GM21528 (cell line): ENCODE data around the gene SERPINA6.
"Not testable (repeated sequence)": the region's sequence is repeated elsewhere in the genome, so short reads cannot be mapped to it uniquely, and the experiment has no call there.

ENCODE experiments used
- ATAC-seq: cut with Tn5 transposase; IDR thresholded peaks from one replicate; pipeline ENCODE4 v1.9.1; 2021; ENCODE audit warnings: mild to moderate bottlenecking, moderate library complexity; ENCODE audit not compliant: unreplicated experiment, low FRiP score

The SERPINA6 gene

DNA sequence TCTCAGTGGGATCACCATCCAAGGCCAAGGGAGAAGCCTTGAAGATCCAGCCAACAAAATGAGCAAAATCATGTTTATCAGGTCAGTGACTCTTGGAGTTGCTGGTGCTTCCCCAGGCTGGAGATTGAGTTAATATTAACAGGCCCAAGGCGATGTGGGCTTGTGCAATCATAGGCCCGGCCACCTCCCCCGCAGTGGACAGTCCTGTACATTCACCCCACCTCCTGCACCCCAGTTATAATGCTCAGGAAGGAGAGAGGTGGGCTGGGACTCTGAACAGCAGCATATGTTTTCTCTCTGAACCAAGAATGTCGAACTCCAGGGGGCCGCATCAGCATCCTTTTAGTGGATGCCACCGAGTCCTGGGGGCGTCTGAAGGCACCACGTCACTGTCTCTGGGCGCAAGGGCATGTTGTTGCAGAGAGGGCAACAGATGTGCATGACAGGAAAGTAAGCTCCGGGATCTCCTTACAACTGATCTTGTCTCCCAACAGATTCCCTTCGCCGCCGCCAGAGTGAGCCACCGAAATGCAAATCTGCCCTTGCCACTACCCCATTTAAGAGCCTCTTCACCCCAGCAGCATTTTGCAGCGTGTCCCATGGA lies 32.2 kb upstream of the SERPINA6 start:
- ATAC-seq: no peak

DNA sequence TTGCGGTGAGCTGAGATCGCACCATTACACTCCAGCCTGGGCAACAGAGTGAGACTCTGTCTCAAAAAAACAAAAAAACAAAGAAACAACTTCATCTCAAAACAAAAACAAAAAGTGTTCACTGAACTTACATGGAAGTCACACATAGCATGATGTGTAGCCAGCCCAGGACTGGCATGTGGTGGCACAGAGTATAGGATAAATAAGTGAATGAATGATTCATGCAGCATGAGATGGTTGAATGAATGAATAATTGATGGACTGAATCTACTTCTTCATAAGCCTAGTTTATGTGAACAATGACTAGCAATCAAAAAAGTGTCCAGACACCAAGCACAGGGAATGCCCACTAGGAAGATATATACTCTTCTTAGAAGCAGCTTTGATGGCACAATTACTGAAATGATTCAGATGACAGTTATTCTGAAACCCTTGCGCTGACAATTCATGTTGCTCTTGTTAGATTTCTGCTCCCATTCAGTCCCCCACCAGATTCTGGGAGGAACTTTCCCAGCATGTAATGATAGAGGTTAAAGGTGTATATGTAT lies 31.6 kb upstream of the SERPINA6 start:
- no peak for ATAC-seq

DNA sequence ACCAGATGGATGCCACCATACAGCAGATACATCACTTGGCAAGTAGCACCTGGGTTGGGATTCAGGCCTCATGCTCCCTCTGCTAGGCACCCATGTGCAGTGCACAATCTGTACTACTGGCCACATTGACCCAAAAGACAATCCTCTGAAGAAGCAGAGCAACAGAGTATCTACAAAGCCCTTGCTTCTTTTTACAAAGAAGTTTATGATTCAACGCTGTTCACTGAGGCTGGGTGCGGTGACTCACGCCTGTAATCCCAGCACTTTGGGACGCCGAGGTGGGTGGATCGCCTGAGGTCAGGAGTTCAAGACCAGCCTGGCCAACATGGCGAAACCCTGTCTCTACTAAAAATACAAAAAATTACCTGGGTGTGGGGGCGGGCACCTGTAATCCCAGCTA lies 31.1 kb upstream of the SERPINA6 start:
- not testable (repeated sequence) for ATAC-seq

DNA sequence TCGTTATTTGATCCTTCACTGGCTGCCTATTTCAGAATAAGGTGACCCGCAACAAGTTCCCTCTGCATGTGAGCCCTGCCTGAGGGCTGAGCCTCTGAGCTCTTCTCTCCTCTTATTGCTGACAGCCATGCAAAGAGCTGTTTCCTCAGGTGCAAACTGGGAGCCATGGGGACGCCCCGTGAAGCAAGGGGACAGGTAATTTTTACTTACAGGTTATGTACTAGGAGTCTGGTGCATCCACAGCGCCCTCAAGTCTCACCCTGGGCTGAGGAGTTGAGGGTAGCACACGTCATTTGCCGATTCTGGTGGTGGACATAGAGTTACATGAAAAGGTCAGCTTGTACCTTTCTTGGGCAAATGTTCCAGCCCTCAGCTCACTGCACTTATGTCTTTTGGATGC lies 26.1 kb upstream of the SERPINA6 start:
- no peak for ATAC-seq

DNA sequence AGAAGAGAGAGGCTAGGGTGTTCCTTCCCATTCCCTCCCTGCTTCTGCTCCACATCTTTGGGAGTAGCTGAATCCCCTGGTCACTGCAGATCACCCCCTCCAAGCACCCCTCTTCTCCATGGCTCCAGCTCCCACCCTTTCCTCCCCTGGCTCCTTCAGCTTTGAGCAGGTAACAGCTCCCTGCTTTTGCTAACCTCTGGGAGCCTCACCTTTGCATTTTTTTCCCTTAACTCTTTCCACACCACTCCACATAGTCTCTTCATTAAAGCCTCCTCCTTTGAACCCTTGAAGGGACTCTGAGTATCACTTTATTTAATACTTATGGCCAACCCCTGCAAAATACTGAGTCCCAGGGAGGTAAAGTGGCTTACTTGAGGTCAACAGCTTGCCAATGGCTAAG lies 25.7 kb upstream of the SERPINA6 start:
- ATAC-seq: no peak

DNA sequence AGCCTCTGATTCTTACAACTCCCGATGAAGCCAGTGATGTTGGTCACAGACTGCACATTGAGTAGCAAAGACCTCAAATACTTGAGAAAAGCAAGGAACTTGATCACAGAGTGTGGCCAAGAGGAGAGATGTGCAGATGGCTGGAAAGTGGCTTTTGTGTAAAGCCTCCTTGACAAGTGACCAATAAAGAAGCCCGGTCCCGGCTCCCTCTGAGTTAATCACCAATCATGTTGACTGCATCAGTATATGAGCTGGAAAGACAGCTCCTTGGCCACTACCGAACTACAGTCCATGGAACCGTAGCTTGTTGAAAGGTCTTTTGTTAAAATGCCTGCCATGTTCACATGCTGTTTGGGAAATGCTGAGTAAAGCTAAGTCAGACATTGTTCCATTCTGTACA lies 23.7 kb upstream of the SERPINA6 start:
- ATAC-seq: peak; percentile 24

DNA sequence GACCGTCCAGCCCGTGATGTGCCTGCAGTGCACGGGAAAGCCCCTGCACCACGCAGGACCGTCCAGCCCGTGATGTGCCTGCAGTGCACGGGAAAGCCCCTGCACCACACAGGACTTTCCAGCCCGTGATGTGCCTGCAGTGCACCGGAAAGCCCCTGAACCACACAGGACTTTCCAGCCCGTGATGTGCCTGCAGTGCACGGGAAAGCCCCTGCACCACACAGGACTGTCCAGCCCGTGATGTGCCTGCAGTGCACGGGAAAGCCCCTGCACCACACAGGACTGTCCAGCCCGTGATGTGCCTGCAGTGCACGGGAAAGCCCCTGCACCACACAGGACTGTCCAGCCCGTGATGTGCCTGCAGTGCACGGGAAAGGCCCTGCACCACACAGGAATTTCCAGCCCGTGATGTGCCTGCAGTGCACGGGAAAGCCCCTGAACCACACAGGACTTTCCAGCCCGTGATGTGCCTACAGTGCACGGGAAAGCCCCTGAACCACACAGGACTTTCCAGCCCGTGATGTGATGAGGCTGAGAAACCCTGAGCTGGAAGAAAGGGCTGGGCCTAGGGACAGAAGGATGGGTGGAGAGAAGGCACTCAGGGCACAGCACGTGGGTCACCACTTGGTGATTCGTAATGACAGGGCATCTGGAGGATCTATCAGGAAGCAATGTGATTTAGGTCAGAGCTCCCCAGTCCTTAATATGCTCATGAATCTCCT lies 23.1 kb upstream of the SERPINA6 start:
- peak; percentile 75 for ATAC-seq

DNA sequence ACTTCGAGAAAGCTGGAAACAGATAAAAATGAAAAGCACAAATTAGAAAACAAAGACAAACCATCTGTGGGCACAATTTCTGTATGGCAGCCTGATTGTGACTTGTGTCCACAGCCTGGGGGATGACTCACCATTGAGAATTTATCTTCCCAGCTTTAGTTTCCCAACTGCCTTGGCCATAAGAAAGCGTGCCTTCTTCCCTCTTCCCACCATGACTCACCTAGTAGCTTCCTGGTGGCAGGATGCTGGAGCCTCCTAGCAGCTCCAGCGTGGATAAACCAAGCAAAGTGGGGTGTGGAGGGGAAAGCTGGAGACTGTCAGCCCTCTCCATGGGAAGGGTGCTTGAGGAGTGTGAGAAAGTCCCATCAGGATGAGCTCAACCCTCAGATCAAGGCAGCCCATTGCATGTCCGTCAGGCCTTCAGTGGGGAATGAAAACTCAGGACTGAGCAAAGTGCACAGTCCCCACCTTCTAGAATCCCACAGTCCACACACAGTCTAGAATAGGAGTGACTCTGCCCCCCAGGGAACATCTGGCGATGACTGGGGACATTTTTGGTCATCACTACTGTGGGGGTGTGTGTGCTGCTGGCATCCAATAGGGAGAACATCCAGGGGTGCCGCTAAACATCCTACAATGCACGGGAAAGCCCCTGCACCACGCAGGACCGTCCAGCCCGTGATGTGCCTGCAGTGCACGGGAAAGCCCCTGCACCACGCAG lies 22.4 kb upstream of the SERPINA6 start:
- no peak for ATAC-seq

DNA sequence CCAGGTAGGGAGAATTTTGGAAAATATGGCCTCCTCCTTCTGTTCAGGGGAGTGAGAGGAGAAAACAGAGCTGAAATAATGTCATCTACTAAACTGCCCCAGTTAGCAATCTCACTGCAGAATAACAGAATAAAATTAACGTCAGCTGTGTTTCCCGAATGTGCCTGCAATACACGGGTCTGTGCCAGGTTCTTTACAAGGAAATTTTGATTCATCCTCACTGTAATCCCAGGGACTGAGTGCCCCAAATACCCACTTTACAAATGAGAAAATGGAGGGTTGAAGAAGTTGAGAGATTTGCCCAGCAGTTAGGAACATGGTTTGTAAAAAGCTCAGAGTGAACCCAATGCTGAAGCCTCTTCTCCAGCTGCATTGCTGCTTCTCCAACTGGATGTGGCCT lies 21.3 kb upstream of the SERPINA6 start:
- no peak for ATAC-seq

DNA sequence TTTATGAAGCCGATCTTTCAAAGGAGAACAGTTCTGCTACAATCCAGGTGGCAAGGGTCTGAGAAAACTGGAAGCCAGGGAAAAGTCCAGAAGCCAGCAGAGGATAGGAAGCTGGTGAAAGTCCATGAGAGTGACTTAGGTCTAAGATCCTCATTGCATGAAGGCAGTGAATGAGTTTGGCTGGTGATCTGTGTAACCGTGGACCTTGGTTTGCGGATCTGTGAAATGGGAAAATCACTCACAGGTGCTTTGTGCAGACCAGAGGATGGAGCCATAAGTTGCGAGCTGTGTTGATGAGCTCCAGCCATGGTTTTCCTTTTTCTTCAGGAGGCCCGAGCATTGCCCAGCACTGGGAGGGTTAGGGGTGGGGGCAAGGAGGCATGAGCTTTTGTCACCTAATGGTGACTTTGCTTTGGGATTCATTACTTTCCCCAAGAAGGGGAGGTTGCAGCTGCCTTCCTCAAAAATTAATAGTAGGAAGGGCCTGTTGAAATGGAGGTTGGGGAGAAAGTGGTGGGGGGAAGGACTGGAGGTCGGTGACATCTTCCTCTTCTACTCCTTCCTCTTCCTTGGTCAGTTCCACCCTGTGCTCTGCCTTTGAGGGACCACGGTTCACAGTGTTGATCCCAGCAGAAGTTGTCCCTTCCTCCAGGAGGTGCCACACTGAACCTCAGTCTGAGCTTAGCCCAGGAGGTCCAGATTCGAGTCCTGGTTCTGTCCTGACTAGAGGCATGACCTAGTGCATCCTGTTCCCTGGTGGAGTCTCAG lies 20.3 kb upstream of the SERPINA6 start:
- no peak for ATAC-seq

DNA sequence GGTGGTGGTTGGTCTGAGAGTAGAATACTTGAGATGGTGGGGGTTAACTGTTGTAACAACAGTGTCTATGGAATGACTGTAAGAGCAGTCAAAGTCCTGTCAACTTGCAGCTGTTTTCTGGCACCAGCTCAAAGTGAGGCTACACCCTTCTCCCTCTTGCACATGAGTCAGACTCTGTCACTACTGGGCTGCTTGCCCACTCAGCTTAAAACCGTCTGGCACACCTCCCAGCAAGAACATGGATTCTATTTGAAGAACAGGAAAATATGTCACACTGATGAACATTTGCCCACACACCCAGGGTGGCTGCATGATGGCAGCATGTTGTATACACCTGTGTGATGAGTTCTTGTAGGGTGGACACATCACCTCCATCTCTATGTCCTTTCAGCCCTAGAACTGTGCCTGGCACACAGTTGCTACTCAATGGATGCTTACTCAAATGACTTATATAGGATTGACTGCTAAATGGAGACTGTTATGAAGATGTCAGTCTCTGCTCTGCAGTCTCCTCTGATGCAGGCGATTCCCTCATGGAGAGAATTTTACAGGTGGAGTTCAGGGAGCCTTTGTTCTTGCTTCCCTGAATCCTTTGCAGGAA lies 19.3 kb upstream of the SERPINA6 start:
- ATAC-seq: no peak

DNA sequence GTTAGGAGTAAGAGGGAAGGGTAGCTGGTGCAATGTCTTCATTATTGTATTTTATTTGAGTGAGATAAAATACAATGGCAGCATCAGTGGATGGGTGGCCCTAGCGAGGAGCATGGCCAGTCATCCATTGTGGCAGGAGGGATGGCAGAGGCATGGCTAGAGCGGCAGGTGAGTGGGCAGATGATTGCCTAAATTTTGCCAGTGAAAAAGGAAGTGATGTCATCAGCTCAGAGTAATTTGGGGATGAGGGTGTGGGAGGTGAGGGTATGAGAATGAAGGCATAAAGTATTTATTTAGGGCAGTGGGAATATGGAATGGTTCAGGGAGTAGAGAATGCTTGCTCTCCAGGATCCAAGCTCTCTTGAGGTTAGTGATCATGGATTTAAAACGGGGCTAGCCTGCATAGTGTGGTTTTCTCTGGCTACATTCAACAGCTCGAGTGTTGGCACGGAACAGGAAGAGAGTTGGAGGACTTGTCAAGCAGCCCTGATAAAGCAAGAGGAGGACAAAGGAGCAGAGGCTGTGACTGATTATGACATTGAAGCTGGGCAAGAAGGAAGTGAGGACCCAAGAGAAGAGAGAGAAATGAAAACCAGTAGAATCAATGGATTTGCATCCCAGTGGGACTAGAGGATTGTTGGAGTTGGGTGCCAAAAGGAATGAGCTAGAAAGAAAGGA lies 18.7 kb upstream of the SERPINA6 start:
- no peak for ATAC-seq

DNA sequence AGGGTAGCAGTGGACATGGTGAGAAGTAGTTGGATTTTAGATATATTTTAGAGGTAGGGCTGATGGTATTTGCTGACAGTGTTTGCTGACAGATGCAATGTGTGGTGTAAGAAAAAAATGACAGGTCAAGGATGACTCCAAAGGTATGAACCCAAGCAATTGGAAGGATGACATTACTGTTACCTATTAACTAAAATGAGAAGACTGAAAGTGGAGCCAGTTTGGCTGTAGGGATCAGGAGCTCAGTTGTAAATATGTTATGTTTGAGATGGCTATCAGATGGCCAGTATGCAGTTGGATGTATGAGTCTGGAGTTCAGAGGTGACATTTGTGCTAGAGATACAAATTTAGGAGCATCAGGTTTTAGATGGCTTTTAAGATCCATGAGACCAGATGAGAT lies 17.4 kb upstream of the SERPINA6 start:
- no peak for ATAC-seq

DNA sequence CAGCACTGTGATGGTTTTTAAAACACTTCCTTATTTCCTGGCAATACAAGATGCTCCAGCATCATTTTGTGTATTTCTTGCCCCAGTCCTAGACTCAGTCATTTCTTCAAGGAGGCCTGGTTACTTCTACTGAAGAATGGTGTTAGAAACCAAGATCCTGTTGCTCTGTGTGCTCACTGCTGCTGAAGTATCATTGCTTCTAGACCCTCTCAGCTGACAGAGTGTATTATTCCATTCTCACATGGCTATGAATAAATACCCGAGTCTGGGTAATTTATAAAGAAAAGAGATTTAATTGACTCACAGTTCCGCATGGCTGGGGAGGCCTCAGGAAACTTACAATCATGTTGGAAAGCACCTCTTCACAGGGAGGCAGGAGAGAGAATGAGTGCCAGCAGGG lies 14.9 kb upstream of the SERPINA6 start:
- ATAC-seq: no peak

DNA sequence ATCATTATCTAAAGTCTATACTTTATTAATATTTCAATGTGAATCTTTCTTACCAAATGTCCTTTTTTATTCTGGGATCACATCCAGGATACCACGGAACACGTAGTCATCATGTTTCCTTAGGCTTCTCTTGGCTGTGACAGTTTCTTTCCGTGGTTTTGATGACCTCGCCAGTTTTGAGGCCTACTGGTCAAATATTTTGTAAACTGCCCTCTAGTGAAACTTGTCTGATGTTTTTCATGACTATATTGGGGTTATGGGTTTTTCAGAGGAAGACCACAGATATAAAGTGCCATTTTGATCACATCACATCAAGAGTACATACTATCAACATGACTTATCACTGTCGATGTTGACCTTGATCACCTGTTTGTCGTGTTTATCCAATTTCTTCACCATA lies 14.1 kb upstream of the SERPINA6 start:
- no peak for ATAC-seq

DNA sequence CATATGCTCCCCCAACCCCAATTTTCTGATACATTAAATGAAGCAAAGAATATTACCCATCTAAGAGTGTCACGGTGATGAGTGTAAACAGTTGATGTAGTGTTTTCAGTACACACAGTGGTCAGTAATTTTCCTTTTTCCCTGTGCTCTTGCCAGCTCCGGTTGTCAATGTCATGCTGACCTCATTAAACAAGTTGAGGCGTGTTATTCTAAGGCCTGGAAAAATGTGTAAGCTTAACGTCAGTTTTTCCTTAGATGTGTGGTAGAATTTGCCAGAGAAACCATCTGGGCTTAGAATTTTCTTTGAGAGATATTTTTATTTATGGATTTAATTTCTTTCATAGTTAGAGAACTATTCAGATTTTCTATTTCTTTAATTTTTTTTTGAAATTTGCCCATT lies 11.7 kb upstream of the SERPINA6 start:
- ATAC-seq: no peak

DNA sequence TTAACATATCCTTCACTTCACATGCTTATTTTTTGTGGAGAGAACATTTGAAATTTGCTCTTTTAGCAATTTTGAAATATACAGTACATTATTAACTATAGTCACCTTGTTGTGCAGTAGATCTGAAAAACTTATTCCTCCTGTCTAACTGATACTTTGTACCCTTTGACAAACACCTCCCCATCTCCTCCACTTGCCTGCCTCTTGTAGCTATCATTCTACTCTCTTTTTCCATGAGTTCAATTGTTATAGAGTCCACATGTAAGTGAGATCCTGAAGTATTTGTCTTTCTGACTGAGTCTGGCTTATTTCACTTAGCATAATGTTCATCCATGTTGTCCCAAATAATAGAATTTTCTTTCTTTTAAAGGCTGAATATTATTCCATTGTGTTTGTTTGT lies 9.5 kb upstream of the SERPINA6 start:
- no peak for ATAC-seq

DNA sequence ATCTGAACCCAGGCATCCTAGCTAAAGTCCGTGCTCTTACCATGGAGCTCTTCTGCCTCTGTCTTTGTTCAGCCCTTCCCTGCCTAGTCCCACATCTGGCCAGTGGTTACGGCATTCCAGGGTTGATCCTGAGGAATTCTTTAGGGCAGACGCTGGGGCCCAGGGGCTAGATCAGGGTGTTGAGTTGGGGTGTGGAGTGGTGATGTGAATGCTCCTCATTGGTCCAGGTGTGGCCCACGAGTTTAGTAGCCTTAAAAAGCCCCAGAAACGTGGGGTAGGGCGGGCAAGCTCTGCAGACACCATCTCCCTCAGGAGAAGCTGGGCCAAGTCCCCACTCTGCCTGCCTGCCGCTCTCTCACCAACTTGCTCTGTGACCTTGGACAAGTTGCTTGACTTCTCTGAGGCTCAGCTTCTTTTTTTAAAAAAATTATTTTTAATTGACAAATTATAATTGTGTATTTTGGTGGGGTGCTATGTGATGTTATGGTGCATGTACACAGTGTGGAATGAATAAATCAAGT lies 9.0 kb upstream of the SERPINA6 start:
- ATAC-seq: no peak

DNA sequence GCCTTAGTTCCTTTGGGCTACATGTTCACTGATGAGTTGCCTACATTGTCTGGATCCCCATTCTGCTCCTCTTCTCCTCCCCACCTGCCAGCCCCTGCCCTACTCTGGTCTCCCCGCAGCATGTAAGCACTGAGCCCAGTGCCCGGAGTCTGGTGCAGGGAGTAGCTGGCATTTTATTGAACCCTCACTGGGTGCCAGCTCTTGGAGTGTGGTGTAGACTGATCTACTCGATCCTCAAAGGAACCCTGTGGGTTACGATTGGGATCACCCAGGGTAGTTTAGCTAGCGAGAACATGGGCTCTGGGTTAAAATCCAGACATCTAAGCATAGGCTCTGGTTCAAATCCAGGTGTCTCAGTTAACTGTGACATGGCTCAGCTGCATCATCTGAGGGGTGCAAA lies 8.3 kb upstream of the SERPINA6 start:
- ATAC-seq: no peak

DNA sequence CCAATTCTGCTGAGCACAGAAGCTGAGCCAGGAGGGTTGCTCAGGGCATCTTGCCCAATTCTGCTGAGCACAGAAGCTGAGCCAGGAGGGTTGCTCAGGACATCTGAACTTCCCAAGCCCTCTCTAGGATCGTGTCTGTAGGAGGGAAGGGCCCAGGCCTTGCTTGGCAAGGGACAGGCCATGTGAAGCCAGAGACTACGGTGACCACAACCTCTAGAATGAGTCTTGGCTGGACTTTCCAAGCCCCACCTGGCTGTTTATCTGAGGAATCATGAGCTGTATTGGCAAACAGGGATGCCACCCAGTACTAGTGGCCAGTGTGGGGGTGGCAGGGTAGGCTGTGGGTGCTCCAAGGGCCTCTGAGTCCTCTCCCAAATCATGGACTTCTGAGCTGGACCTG lies 7.7 kb upstream of the SERPINA6 start:
- ATAC-seq: no peak
